Immature natural killer cell (primary cell): ENCODE measurements around the gene SLC7A10. TPM values are rescaled to one million over a fixed set of nuclear protein-coding genes. Genes with fewer than 3 reads are reported as not detected.

Source experiments
- polyA plus RNA-seq, 3 donors: library from polyadenylated mRNA; unstranded; fragments of 300-500 nt; fragmentation: Illumina TruSeq; gene quantifications; one replicate each; pipeline ENCODE4 v1.2.3, GENCODE V29; 2021

Gene SLC7A10
- polyA plus RNA-seq, 3 donors from 2014 or later, result not detected

Other genes starting within 250 kb of the SLC7A10 start
- not detected for gene RHPN2, start 161.0 kb downstream of the SLC7A10 start, polyA plus RNA-seq
- 1 to 10 TPM; 2.6 to 5.5 (median 3.7) TPM for gene GPATCH1, start 144.7 kb downstream of the SLC7A10 start, polyA plus RNA-seq
- gene WDR88, start 93.7 kb downstream of the SLC7A10 start, polyA plus RNA-seq, result under 1 TPM in 2 of 3 donors, not detected in 1; 0.26 to 0.45 TPM
- not detected for gene LRP3, start 31.5 kb downstream of the SLC7A10 start, polyA plus RNA-seq
- gene CEBPA, start 76.7 kb upstream of the SLC7A10 start, polyA plus RNA-seq, result 1 to 10 TPM; 2.7 to 5.3 (median 3.9) TPM
- gene CEBPG, start 147.9 kb upstream of the SLC7A10 start, polyA plus RNA-seq, result 10 to 100 TPM in 2 of 3 donors, 1 to 10 TPM in 1; 7.4 to 14.8 (median 12.3) TPM